CD1c-positive myeloid dendritic cell (primary cell): ENCODE measurements around the gene OR1J1.

Source experiments
- DNase-seq: peaks from one replicate; pipeline ENCODE4 v3.0.0-alpha.2; 2016; ENCODE audit errors: extremely low spot score

OR1J1 gene

DNA sequence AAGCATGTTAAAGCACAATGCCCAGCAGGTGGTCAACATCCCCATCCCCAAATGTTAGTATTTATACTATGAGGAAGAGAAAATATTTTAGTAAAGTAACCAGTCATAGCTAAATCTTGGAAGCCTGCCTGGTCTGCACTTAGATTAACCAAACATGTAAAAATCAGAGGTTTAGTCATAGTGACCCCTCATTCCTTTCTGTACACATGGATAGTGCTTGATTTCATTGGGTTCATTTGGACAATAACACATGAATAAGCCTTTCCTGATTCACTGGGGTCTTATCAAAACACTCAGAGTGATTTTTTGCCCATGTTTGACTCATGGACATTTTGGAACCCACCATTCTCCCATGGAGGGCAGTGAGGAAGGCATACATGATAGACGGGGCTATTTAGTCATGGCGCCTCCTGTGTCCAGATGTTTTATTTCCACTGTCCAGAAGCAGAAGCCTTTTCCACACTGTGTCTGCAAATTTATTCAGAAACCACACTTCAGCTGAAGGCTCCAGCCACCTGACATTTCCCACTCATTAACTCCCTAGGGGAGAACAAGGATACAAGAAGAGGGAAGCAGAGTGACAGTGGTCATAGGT is 32.5 kb downstream of the OR1J1 start:
- DNase-seq, result no peak

DNA sequence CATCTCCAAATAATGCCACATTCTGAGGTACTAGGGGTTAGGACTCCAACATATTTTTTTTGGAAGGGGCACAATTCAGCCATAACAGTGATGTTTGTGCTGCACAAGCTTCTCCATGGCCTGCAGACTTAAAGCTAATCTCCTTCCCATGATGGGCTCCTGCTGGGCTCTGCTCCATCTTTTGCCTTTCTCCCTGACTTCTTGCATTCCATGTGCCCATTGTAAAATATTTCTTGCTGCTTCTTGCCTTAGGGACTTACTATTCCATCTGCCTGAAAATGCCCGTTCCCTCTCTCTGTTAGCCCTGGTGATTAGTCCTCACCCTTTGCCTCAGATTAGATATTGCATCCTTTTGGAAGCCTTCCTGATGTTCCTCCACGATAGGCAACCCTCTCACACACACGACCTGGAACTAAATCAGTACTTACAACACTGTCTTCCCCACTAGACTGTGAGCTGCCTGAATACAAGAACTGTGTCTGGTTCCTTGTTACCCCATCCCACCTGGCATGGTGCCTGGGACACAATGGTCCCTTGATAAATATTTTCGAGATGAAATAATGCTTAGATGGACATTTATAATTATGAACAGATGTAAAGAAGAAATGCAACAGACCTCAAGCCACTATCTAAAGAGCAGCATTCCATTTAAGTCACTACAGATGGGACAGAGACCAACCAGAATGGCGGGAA is 33.5 kb downstream of the OR1J1 start:
- no peak for DNase-seq

- DNase-seq, result no peak
Measured at GRCh38 chr9:122442568-122442967, 35.2 kb downstream of the OR1J1 start.
